Body of pancreas (tissue), 4 donors: ENCODE measurements around the gene SYNPO.

Experiments
- CTCF ChIP-seq, 7 experiments: fragments of 450-650 bp in 4 of 7; fragments of 200-600 bp in 3 of 7; sonication (generic) in 3 of 7; IDR thresholded peaks; one replicate each; pipeline ENCODE4 v1.5.1; 2016 to 2019; ENCODE audit warnings: antibody characterized with exemption in 7 of 7
- POLR2A ChIP-seq, 3 donors: fragments of 450-650 bp; IDR thresholded peaks; one replicate each; pipeline ENCODE4 v1.6.1; 2016; ENCODE audit warnings: antibody characterized with exemption in 3 of 3, mild to moderate bottlenecking in 2 of 3

GRCh38 chr5:150630461-150631325 is 9.8 kb upstream of the SYNPO start:
- TF ChIP-seq CTCF (IDR thresholded peaks at IDR 0.05) (no peak), POLR2A (IDR thresholded peaks at IDR 0.05) (no peak)
